Camera-type eye (tissue), 1 donor: ENCODE results near the gene FAM78A. TPM values are rescaled to one million over a fixed set of nuclear protein-coding genes. Genes with fewer than 3 reads are reported as not detected.

Experiments
- total RNA-seq: library from RNA; depleted of rRNA; stranded (reverse); fragments of >200 nt; gene quantifications from one replicate; pipeline ENCODE4 v1.2.3, GENCODE V29; 2014

The FAM78A gene
- 3.8 TPM for total RNA-seq

DNA sequence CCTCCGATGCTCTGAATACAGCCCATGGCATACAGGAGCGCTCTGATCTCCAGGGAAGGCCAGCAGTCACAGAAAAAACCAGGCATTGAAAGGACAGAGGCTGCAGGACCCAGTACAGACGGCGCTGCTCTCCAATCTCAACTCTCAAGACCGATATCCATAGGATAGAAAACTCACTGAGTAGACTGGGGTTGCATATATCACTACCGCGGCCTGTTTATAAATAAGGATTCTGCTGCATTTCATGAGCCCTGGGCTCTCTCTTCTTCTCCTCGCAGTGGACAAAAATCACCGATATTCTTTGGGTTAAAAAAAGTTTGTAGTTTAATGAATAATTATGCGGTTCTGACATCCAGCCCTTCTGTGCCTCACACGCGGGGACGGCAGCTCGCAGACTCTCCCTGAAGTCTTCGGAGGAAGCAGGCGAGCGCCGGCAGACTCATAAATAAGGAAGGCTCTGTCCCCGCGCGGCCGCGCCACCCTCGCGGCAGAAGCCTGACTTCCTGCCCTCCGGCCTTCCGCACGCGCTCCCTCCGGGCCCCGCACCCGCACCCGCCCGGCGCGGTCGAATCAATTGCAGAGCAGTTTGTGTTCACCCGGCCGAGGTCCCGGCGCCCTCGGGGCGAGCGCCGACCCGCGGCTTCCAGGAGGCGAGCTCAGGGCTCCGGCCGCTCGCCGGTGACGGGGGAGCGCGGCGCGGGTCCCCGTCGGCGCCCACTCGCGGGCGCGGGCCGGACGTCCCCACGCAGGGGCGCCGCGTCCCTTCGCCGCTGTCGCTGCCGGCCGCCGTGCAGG is at the start of gene FAM78A:
FAM78A (minus strand) TSS at position 417 of the 795 bp plus-strand sequence; CDS start at position 86, 331 bp downstream.

GRCh38 chr9:131289301-131290035 is 13.2 kb upstream of the FAM78A start, which contains the start of gene PLPP7:
TSS of gene PLPP7 (plus strand) at chr9:131289723. CDS start at chr9:131289998, 275 bp downstream.

Other genes with a start within 250 kb of the FAM78A start
- 36.2 TPM for gene AIF1L, start 180.0 kb downstream of the FAM78A start, total RNA-seq
- gene NUP214, start 150.9 kb downstream of the FAM78A start, total RNA-seq: 45.8 TPM
- 15.3 TPM for gene PLPP7, start 13.2 kb upstream of the FAM78A start, total RNA-seq
- 230 TPM for gene PRRC2B, start 117.6 kb upstream of the FAM78A start, total RNA-seq
- gene POMT1, start 226.4 kb upstream of the FAM78A start, total RNA-seq: 57.3 TPM